Camera-type eye (tissue), 1 donor: ENCODE results near the gene RECQL. TPM values are rescaled to one million over a fixed set of nuclear protein-coding genes. Genes with fewer than 3 reads are reported as not detected.

ENCODE experiments used
- total RNA-seq: library from RNA; depleted of rRNA; stranded (reverse); fragments of >200 nt; gene quantifications from one replicate; pipeline ENCODE4 v1.2.3, GENCODE V29; 2014

Gene RECQL, protein sequence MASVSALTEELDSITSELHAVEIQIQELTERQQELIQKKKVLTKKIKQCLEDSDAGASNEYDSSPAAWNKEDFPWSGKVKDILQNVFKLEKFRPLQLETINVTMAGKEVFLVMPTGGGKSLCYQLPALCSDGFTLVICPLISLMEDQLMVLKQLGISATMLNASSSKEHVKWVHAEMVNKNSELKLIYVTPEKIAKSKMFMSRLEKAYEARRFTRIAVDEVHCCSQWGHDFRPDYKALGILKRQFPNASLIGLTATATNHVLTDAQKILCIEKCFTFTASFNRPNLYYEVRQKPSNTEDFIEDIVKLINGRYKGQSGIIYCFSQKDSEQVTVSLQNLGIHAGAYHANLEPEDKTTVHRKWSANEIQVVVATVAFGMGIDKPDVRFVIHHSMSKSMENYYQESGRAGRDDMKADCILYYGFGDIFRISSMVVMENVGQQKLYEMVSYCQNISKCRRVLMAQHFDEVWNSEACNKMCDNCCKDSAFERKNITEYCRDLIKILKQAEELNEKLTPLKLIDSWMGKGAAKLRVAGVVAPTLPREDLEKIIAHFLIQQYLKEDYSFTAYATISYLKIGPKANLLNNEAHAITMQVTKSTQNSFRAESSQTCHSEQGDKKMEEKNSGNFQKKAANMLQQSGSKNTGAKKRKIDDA
- 45.0 TPM for total RNA-seq

DNA sequence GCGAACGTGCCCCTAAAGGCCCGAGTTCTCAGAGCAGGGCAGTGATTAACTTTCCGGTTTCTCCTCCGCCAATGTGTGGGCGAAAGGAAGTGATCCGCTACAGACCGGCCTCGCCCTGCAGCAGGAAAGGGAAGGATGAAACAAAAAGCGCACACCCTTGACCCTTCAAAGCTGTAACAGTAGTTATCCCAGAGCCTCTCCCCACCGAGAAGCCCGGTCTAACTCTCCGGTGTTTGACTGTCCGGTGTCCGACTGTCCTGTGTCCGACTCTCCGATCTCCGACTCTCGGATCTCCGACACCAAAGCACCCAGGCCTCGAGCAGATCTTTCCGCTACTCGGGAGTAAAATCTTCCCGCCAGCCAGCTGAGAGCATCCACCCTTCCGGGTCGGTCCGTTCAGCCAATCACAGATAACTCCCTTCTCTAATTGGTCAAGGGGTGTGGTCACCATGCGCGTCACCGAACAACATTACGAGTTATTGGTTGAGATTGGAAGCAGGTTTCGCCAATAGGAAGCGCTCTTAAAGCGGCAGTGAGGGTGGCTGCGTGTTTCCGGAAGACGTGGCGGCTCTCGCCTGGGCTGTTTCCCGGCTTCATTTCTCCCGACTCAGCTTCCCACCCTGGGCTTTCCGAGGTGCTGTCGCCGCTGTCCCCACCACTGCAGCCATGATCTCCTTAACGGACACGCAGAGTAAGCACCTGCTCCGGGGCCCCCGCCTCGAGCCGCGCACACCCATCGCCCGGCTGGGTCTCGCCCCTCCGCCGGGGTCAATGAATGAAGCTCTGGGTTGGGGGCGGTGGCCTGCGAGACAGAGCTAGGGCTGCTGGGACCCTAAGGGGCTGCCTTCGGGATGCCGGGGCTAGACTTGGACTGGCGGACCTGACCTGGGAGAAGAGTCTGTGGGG, at the start of gene RECQL, which contains the start of gene GOLT1B:
TSS of gene RECQL (minus strand) at position 378 of the 906 bp plus-strand sequence. CDS start 2,065 bp downstream, outside the sequence.
TSS of gene GOLT1B (plus strand) at position 532 of the 906 bp plus-strand sequence. CDS start at position 667, 135 bp downstream.

DNA sequence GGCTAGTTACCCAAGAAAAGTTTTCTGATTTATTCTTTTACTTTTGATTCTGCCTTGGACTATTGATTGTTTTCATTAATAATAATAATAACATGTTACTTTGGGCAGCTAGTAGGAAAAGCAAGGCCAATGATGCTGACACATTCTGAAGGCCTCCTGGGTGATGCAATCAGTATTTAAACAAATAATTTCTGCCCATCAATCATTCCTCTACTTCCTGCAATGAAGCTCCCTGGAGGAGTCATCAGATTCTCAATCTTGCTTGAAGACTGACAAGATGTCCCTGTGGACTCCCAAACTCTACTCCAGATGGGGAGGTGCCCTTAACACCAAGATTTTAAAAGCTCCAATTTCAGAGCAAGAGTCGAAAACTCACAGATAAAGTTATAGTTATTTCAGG, 24.6 kb upstream of the RECQL start, which contains the start of gene SPX:
TSS of gene SPX (plus strand) at position 244 of the 400 bp plus-strand sequence. CDS start 177 bp downstream, outside the sequence.

Other genes starting within 250 kb of the RECQL start
- gene SLCO1A2, start 166.7 kb downstream of the RECQL start, total RNA-seq = 0.05 TPM
- gene IAPP, start 128.7 kb downstream of the RECQL start, total RNA-seq = not detected
- 32.7 TPM for gene PYROXD1, start 64.0 kb downstream of the RECQL start, total RNA-seq
- 49.8 TPM for gene GOLT1B, start 154 bp upstream of the RECQL start, total RNA-seq
- 6.8 TPM for gene SPX, start 24.7 kb upstream of the RECQL start, total RNA-seq
- gene GYS2, start 103.2 kb upstream of the RECQL start, total RNA-seq = not detected
- gene LDHB, start 156.2 kb upstream of the RECQL start, total RNA-seq = 476 TPM